CD14-positive monocyte (primary cell): ENCODE results near the gene MED31. TPM values are rescaled to one million over a fixed set of nuclear protein-coding genes. Genes with fewer than 3 reads are reported as not detected.

Source experiments
- DNase-seq, 3 donors: peaks; one replicate each; pipeline ENCODE4 v3.0.0-alpha.2; 2011 to 2022
- H2AFZ ChIP-seq: 2 replicates; pipeline ENCODE4 v1.6.0; 2012; ENCODE audit warnings: mild to moderate bottlenecking, low read depth, low read length, inconsistent platforms; ENCODE audit not compliant: insufficient read depth, poor library complexity, severe bottlenecking
- H3K27ac ChIP-seq, 2 donors: 1 replicate in 1 of 2; 2 replicates in 1 of 2; pipeline ENCODE4 v1.5.1; 2012 to 2013; ENCODE audit warnings: low read length in 2 of 2, control low read depth in 1 of 2, inconsistent platforms in 1 of 2, low read depth in 1 of 2, mild to moderate bottlenecking in 1 of 2
- H3K27me3 ChIP-seq, 2 donors: one replicate each; pipeline versions ENCODE4 v1.6.0 to v1.6.1; 2011 to 2013; ENCODE audit warnings: low read length in 2 of 2; ENCODE audit not compliant: control insufficient read depth in 2 of 2, insufficient read depth in 2 of 2
- H3K36me3 ChIP-seq, 2 donors: replicated peaks in 1 of 2; 1 replicate in 1 of 2; 2 replicates in 1 of 2; pipeline versions ENCODE4 v1.5.1 to v1.6.1; 2012 to 2013; ENCODE audit warnings: low read length in 2 of 2, control low read depth in 1 of 2, inconsistent platforms in 1 of 2, mild to moderate bottlenecking in 1 of 2; ENCODE audit not compliant: insufficient read depth in 2 of 2, control insufficient read depth in 1 of 2
- H3K4me1 ChIP-seq, 2 donors: 1 replicate in 1 of 2; 2 replicates in 1 of 2; pipeline versions ENCODE4 v1.5.1 to v1.6.1; 2012 to 2013; ENCODE audit warnings: low read length in 2 of 2, control low read depth in 1 of 2, inconsistent platforms in 1 of 2, mild to moderate bottlenecking in 1 of 2, moderate library complexity in 1 of 2; ENCODE audit not compliant: insufficient read depth in 2 of 2, control insufficient read depth in 1 of 2
- H3K4me2 ChIP-seq: replicated peaks from 2 replicates; pipeline ENCODE3; 2012; ENCODE audit warnings: low read length, moderate library complexity, mild to moderate bottlenecking; ENCODE audit not compliant: poor library complexity, severe bottlenecking; ENCODE audit errors: extremely low read depth
- H3K4me3 ChIP-seq, 3 experiments: fragments of 200-600 bp in 1 of 3; sonication (generic) in 1 of 3; replicated peaks in 1 of 3; 1 replicate in 2 of 3; 2 replicates in 1 of 3; pipeline ENCODE4 v1.5.1; 2011 to 2013; ENCODE audit warnings: low read length in 3 of 3, mild to moderate bottlenecking in 3 of 3, control low read depth in 2 of 3, low read depth in 2 of 3, inconsistent platforms in 1 of 3, moderate library complexity in 1 of 3
- H3K79me2 ChIP-seq: 2 replicates; pipeline ENCODE4 v1.6.0; 2012; ENCODE audit warnings: mild to moderate bottlenecking, control low read depth, inconsistent platforms, low read length, moderate library complexity; ENCODE audit not compliant: insufficient read depth
- H3K9ac ChIP-seq: 2 replicates; pipeline ENCODE4 v1.6.0; 2017; ENCODE audit warnings: low read length, mild to moderate bottlenecking; ENCODE audit not compliant: insufficient read depth, poor library complexity, severe bottlenecking
- H3K9me3 ChIP-seq, 2 donors: replicated peaks in 1 of 2; 1 replicate in 1 of 2; 2 replicates in 1 of 2; pipeline versions ENCODE4 v1.5.1 to v1.6.1; 2012 to 2013; ENCODE audit warnings: low read length in 2 of 2, control low read depth in 1 of 2; ENCODE audit not compliant: control insufficient read depth in 1 of 2, insufficient read depth in 1 of 2
- H4K20me1 ChIP-seq: 2 replicates; pipeline ENCODE4 v1.6.0; 2012; ENCODE audit warnings: mild to moderate bottlenecking, low read length, control low read depth, moderate library complexity; ENCODE audit not compliant: insufficient read depth
- H3K27ac Mint-ChIP-seq, 7 donors: one replicate each; pipeline ENCODE4 v1.8.0; 2020; ENCODE audit warnings: mild to moderate bottlenecking in 7 of 7, mixed read lengths in 7 of 7, moderate library complexity in 6 of 7, inconsistent platforms in 2 of 7
- H3K27me3 Mint-ChIP-seq, 3 donors: one replicate each; pipeline ENCODE4 v1.8.0; 2021 to 2022; ENCODE audit warnings: low read depth in 3 of 3, mild to moderate bottlenecking in 3 of 3, mixed read lengths in 3 of 3, moderate library complexity in 3 of 3, inconsistent platforms in 1 of 3
- H3K36me3 Mint-ChIP-seq, 2 donors: one replicate each; pipeline ENCODE4 v1.8.0; 2020; ENCODE audit warnings: mixed read lengths in 2 of 2, inconsistent platforms in 1 of 2, mild to moderate bottlenecking in 1 of 2
- H3K4me1 Mint-ChIP-seq: one replicate; pipeline ENCODE4 v1.8.0; 2020; ENCODE audit warnings: mild to moderate bottlenecking, mixed read lengths
- H3K4me3 Mint-ChIP-seq, 2 donors: one replicate each; pipeline ENCODE4 v1.8.0; 2020; ENCODE audit warnings: mild to moderate bottlenecking in 2 of 2, mixed read lengths in 2 of 2, moderate library complexity in 1 of 2
- H3K9me3 Mint-ChIP-seq, 7 donors: one replicate each; pipeline ENCODE4 v1.8.0; 2020 to 2022; ENCODE audit warnings: mixed read lengths in 7 of 7, mild to moderate bottlenecking in 6 of 7, moderate library complexity in 6 of 7, inconsistent platforms in 2 of 7
- WGBS: methylation state at CpG from one replicate; pipeline ENCODE4 v1.1.5; 2013; ENCODE audit warnings: missing lambda C conversion rate; ENCODE audit not compliant: insufficient coverage; 5-methylcytosine and 5-hydroxymethylcytosine counted together
- intact Hi-C, 2 donors: fragments of 100-400 bp; cut with micrococcal nuclease; formaldehyde crosslinking; loops; one replicate each; pipeline versions ENCODE4 v1.15.0 to v1.15.1; 2023
- polyA plus RNA-seq, 3 donors: library from polyadenylated mRNA; depleted of rRNA in 1 of 3; unstranded in 2 of 3; stranded (reverse) in 1 of 3; fragments of 300-500 nt in 2 of 3; fragments of >200 nt in 1 of 3; fragmentation: Illumina TruSeq in 2 of 3; gene quantifications; 1 replicate in 2 of 3; 2 replicates in 1 of 3; pipeline ENCODE4 v1.2.3, GENCODE V29; 2012 to 2021
- TF ChIP-seq, protein P1 (sequence below): fragments of 200-600 bp; IDR thresholded peaks from one replicate; pipeline ENCODE4 v1.8.0; 2022; ENCODE audit warnings: antibody characterized with exemption, mild to moderate bottlenecking

MED31 gene
- polyA plus RNA-seq, 3 donors = 6.8 to 38.2 (median 33.6) TPM

DNA sequence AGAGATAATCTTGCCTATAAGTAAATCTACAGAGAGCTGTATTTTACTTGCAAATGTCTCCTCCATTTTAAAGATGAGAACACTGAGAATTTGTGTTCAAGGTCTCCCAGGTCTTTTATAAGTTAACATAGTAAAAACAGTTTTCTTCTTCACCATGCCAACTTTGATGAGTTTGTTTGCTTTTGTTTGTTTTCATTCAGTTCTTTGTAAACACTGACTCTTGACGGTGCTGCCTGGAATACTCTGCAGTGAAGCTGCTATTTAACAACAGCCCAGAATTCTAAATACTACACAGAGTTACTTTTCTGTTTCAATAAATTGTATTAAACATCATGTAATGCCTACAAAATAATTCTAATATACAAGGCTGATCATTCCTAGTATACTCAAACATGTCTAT, 53.7 kb downstream of the MED31 start:
- H3K4me3 Mint-ChIP-seq = no peak overlapping the region
- no peak for DNase-seq
- H3K9ac ChIP-seq = no peak overlapping the region

DNA sequence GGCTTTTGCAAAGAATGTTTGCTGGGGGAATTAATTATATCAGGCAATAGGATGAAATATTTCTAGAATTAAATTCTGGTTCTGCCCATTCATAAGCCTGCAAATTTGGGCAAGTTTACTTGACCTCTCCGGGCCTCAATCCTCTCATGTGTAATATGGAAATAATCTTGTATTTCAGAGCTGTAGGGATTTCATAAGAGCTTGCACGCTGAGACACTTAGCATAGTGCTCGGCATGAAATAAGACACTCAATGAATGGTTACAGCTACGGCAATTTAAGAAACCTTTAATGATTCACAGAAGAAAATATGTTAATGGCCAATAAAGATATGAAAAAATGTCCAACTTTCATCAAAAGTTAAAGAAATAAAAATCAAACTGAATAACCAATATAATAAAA, 54.5 kb downstream of the MED31 start:
- no peaks in the 10 kb centered on the region for H3K9me3 ChIP-seq
- H3K36me3 ChIP-seq = peaks cover 26 to 54% of the 10 kb centered on the region in 2 donors
- H3K27ac Mint-ChIP-seq = peak overlapping the region in 1 of 7 donors; percentile 18
- H3K4me1 Mint-ChIP-seq = peaks cover 40% of the 10 kb centered on the region
- peaks cover 0 to 1% (median 0%) of the 10 kb centered on the region in 3 donors for H3K27me3 Mint-ChIP-seq
- H2AFZ ChIP-seq = no peak overlapping the region
- no peaks in the 10 kb centered on the region for H4K20me1 ChIP-seq
- TF ChIP-seq, protein P1, sequence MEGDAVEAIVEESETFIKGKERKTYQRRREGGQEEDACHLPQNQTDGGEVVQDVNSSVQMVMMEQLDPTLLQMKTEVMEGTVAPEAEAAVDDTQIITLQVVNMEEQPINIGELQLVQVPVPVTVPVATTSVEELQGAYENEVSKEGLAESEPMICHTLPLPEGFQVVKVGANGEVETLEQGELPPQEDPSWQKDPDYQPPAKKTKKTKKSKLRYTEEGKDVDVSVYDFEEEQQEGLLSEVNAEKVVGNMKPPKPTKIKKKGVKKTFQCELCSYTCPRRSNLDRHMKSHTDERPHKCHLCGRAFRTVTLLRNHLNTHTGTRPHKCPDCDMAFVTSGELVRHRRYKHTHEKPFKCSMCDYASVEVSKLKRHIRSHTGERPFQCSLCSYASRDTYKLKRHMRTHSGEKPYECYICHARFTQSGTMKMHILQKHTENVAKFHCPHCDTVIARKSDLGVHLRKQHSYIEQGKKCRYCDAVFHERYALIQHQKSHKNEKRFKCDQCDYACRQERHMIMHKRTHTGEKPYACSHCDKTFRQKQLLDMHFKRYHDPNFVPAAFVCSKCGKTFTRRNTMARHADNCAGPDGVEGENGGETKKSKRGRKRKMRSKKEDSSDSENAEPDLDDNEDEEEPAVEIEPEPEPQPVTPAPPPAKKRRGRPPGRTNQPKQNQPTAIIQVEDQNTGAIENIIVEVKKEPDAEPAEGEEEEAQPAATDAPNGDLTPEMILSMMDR = no peak
- no peak overlapping the region for H3K4me3 ChIP-seq
- no peaks in the 10 kb centered on the region for H3K27me3 ChIP-seq
- H3K4me1 ChIP-seq = peaks cover 30 to 38% of the 10 kb centered on the region in 2 donors
- intact Hi-C loops = no loop called here
- H3K4me2 ChIP-seq = no peak overlapping the region
- WGBS = no CpG with 5 or more reads among the region's 4 CpGs
- no peak overlapping the region for H3K27ac ChIP-seq
- no peak overlapping the region for H3K9ac ChIP-seq
- no peaks in the 10 kb centered on the region for H3K9me3 Mint-ChIP-seq
- H3K36me3 Mint-ChIP-seq = peaks cover 51 to 63% of the 10 kb centered on the region in 2 donors
- no peak overlapping the region for H3K4me3 Mint-ChIP-seq
- no peaks in the 10 kb centered on the region for H3K79me2 ChIP-seq
- DNase-seq = no peak

More for the DNA sequence above, 53.7 kb downstream of the MED31 start:
- no peaks in the 10 kb centered on the region for H4K20me1 ChIP-seq
- Mint-ChIP-seq H3K27ac (peak overlapping the region; percentile 60 to 90 (median 77)), H3K9me3 (no peaks in the 10 kb centered on the region), H3K36me3 (peaks cover 56 to 62% of the 10 kb centered on the region in 2 donors), H3K27me3 (peaks cover 0 to 2% (median 0%) of the 10 kb centered on the region in 3 donors), H3K4me1 (peaks cover 40% of the 10 kb centered on the region)
- H3K4me3 ChIP-seq = peak overlapping the region in 1 of 3 experiments; percentile 39
- no peaks in the 10 kb centered on the region for H3K9me3 ChIP-seq
- peaks cover 30 to 38% of the 10 kb centered on the region in 2 donors for H3K4me1 ChIP-seq
- TF ChIP-seq, protein P1 = no peak
- H2AFZ ChIP-seq = no peak overlapping the region
- no CpG with 5 or more reads among the region's 1 CpG for WGBS
- H3K27me3 ChIP-seq = no peaks in the 10 kb centered on the region
- peak overlapping the region in 1 of 2 donors; percentile 72 for H3K27ac ChIP-seq
- intact Hi-C loops = no loop called here
- peaks cover 26 to 54% of the 10 kb centered on the region in 2 donors for H3K36me3 ChIP-seq
- no peaks in the 10 kb centered on the region for H3K79me2 ChIP-seq
- peak overlapping the region; percentile 54 for H3K4me2 ChIP-seq
